ENCODE data around the gene PPIF.

DNA sequence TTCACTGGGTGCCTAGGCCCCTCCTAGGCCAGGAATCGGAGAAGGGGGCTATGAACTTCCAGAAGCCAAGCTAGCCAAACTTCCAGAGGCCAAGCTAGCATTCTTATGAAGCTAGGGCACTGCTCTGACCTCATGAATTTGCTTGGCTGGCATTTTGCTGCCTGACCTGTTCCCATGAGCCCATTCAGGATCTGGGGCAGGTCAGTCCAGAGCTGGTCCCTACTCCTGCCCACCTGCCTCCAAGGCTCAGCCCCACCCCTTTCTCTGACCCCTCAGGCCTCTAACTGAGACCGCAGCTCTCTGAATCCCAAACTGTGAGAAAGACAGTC, 1.3 kb upstream of the PPIF start:
- TF ChIP-seq CTCF (IDR thresholded peaks at IDR 0.05) (no peak), POLR2A (IDR thresholded peaks at IDR 0.05) (no peak)

Data from breast epithelium (tissue), 3 donors.